Measurements from ENCODE around the gene AOX1.

GRCh38 chr2:200592406-200593075 is 6.7 kb downstream of the AOX1 start:
- TF ChIP-seq CREB1 (CRISPR knock-in tag; IDR thresholded peaks at IDR 0.05; ENCODE audit: low read depth) (no peak), CTCF (conservative IDR thresholded peaks at IDR 0.05; ENCODE audit: low read depth in 2 of 2) (no peak), ETS1 (IDR thresholded peaks at IDR 0.05) (no peak), EZH2 (IDR thresholded peaks at IDR 0.05; ENCODE audit: low read depth, unreplicated experiment) (no peak)

Data from GM23338 (cell line).